Fibroblast of the aortic adventitia (primary cell): Measurements from ENCODE around the gene TMBIM4. TPM values are rescaled to one million over a fixed set of nuclear protein-coding genes. Genes with fewer than 3 reads are reported as not detected.
"Not testable (repeated sequence)": the region's sequence is repeated elsewhere in the genome, so short reads cannot be mapped to it uniquely, and the experiment has no call there.

Experiments used
- DNase-seq: peaks from one replicate; pipeline ENCODE4 v3.0.0-alpha.2; 2010; ENCODE audit warnings: low read depth
- H3K4me3 ChIP-seq: 2 replicates; pipeline ENCODE4 v1.5.1; 2011; ENCODE audit warnings: low read depth, mild to moderate bottlenecking, control low read depth, low read length, moderate library complexity
- CTCF ChIP-seq: IDR thresholded peaks from 2 replicates; pipeline ENCODE4 v1.5.1; 2011; ENCODE audit warnings: mild to moderate bottlenecking, low read length, control low read depth, inconsistent platforms; ENCODE audit not compliant: insufficient read depth
- total RNA-seq: library from RNA; depleted of rRNA; stranded (reverse); fragments of >200 nt; gene quantifications from 2 replicates; pipeline ENCODE4 v1.2.3, GENCODE V29; 2012; ENCODE audit warnings: low replicate concordance

TMBIM4 gene
- total RNA-seq, result 115 and 220 TPM in 2 replicates

GRCh38 chr12:66169221-66170170, at the start of gene TMBIM4:
Gene TMBIM4 (minus strand): TSS chr12:66169996. CDS start chr12:66169951, 45 bp downstream.
- peak within 1 kb of the TSS; percentile 85 for H3K4me3 ChIP-seq
- TF ChIP-seq CTCF, result peak; percentile 58
- DNase-seq, result peak; percentile 95

- TF ChIP-seq CTCF, result no peak
- no peak overlapping the region for H3K4me3 ChIP-seq
- DNase-seq, result no peak
Observed at GRCh38 chr12:66217342-66217917, 47.6 kb upstream of the TMBIM4 start.

- not testable (repeated sequence) for DNase-seq
Observed at GRCh38 chr12:66213011-66213410, 43.2 kb upstream of the TMBIM4 start.

GRCh38 chr12:66211573-66211972, 41.8 kb upstream of the TMBIM4 start:
- DNase-seq, H3K4me3 ChIP-seq: not testable (repeated sequence)

More at GRCh38 chr12:66213011-66213410, 43.2 kb upstream of the TMBIM4 start:
- not testable (repeated sequence) for H3K4me3 ChIP-seq

GRCh38 chr12:66210840-66211239, 41.0 kb upstream of the TMBIM4 start:
- DNase-seq, result peak; percentile 26
- TF ChIP-seq CTCF, result no peak
- H3K4me3 ChIP-seq, result no peak overlapping the region

GRCh38 chr12:66206141-66206540, 36.3 kb upstream of the TMBIM4 start:
- no peak for TF ChIP-seq CTCF
- DNase-seq, result no peak
- no peak overlapping the region for H3K4me3 ChIP-seq

- DNase-seq, result no peak
- no peak overlapping the region for H3K4me3 ChIP-seq
- TF ChIP-seq CTCF, result no peak
Observed at GRCh38 chr12:66203820-66204219, 34.0 kb upstream of the TMBIM4 start.
